Natural killer cell (primary cell): ENCODE measurements around the gene CLCN6. TPM values are rescaled to one million over a fixed set of nuclear protein-coding genes. Genes with fewer than 3 reads are reported as not detected.
A peak's percentile ranks its signal among the peaks of the same experiment; 100 is the strongest.

Source experiments
- ATAC-seq, 3 donors: fragments of 150-1000 bp in 2 of 3; fragments of 200-7000 bp in 1 of 3; cut with Tn5 transposase; 1 replicate in 1 of 3; 2 replicates in 2 of 3; pipeline ENCODE4 v1.10.0; 2021; ENCODE audit warnings: mild to moderate bottlenecking in 2 of 3, moderate library complexity in 2 of 3
- DNase-seq, 2 donors: peaks; one replicate each; pipeline versions ENCODE4 v3.0.0 to v3.0.0-alpha.2; 2013 to 2021; ENCODE audit warnings: mixed read lengths in 1 of 2
- H3K27ac ChIP-seq: one replicate; pipeline ENCODE4 v1.5.1; 2013; ENCODE audit warnings: mild to moderate bottlenecking, low read length
- H3K27me3 ChIP-seq: one replicate; pipeline ENCODE4 v1.6.1; 2013; ENCODE audit warnings: low read length; ENCODE audit not compliant: control insufficient read depth, insufficient read depth
- H3K36me3 ChIP-seq: one replicate; pipeline ENCODE4 v1.6.1; 2013; ENCODE audit warnings: low read length; ENCODE audit not compliant: control insufficient read depth, insufficient read depth
- H3K4me1 ChIP-seq: one replicate; pipeline ENCODE4 v1.6.1; 2013; ENCODE audit warnings: low read length; ENCODE audit not compliant: control insufficient read depth, insufficient read depth
- H3K4me3 ChIP-seq: one replicate; pipeline ENCODE4 v1.5.1; 2013; ENCODE audit warnings: low read length
- H3K9me3 ChIP-seq: one replicate; pipeline ENCODE4 v1.6.1; 2013; ENCODE audit warnings: low read length; ENCODE audit not compliant: control insufficient read depth, insufficient read depth
- H3K27ac Mint-ChIP-seq, 2 donors: one replicate each; pipeline ENCODE4 v1.8.0; 2022; ENCODE audit warnings: mild to moderate bottlenecking in 2 of 2, mixed read lengths in 2 of 2, moderate library complexity in 1 of 2
- H3K27me3 Mint-ChIP-seq, 2 donors: one replicate each; pipeline ENCODE4 v1.8.0; 2022; ENCODE audit warnings: low read depth in 2 of 2, mixed read lengths in 2 of 2
- H3K36me3 Mint-ChIP-seq: one replicate; pipeline ENCODE4 v1.8.0; 2022; ENCODE audit warnings: mixed read lengths
- H3K4me1 Mint-ChIP-seq, 2 donors: one replicate each; pipeline ENCODE4 v1.8.0; 2022; ENCODE audit warnings: mixed read lengths in 2 of 2
- H3K4me3 Mint-ChIP-seq: one replicate; pipeline ENCODE4 v1.8.0; 2022; ENCODE audit warnings: mild to moderate bottlenecking, moderate library complexity, mixed read lengths
- H3K9me3 Mint-ChIP-seq, 2 donors: one replicate each; pipeline ENCODE4 v1.8.0; 2022; ENCODE audit warnings: mixed read lengths in 2 of 2
- WGBS: methylation state at CpG from one replicate; pipeline ENCODE4 v1.1.7; 2013; ENCODE audit warnings: missing lambda C conversion rate; ENCODE audit not compliant: insufficient coverage; 5-methylcytosine and 5-hydroxymethylcytosine counted together
- intact Hi-C: fragments of 100-400 bp; cut with micrococcal nuclease; formaldehyde crosslinking; loops from one replicate; pipeline ENCODE4 v1.14.2; 2022
- total RNA-seq, 4 donors: library from RNA; stranded (reverse); fragments of 120-200 nt in 1 of 4; gene quantifications; one replicate each; pipeline versions ENCODE4 v1.2.3 to v1.2.4, GENCODE V29; 2013 to 2022
- TF ChIP-seq, protein P1 (sequence below): fragments of 200-600 bp; IDR thresholded peaks from one replicate; pipeline ENCODE4 v1.8.0; 2022; ENCODE audit warnings: antibody characterized with exemption

Gene CLCN6
- total RNA-seq, 3 donors from 2014 or later (not counting 1 experiment from before 2014, with no cell fraction given): 21.4 to 28.6 (median 25.6) TPM

DNA sequence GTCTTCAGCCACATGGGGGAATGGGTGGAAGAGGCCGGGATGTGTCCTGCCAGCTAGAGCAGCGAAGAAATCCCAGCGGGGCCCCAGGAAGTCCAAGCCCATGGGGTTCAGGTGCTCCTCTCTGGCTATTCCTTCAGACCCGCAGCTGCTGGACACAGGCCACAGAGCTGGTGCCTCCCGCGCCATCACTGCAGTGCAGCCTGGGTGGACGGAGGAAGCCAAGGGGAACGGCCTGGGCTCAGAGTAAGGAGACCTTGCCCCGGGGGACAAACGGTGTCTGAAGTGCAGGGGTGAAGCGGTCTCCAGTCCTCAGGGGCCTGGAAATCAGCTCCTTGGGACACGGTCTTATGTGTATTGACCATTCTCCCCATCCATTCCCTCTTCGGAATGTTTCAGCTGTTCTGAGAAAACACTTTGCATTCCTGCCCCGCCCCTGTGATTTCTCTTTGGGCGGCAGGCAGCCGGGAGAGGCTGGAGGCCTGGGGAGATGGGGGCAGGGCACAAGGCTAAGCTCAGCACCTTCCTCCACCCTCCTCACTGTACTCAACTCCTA lies 18.7 kb upstream of the CLCN6 start:
- TF ChIP-seq, protein P1, sequence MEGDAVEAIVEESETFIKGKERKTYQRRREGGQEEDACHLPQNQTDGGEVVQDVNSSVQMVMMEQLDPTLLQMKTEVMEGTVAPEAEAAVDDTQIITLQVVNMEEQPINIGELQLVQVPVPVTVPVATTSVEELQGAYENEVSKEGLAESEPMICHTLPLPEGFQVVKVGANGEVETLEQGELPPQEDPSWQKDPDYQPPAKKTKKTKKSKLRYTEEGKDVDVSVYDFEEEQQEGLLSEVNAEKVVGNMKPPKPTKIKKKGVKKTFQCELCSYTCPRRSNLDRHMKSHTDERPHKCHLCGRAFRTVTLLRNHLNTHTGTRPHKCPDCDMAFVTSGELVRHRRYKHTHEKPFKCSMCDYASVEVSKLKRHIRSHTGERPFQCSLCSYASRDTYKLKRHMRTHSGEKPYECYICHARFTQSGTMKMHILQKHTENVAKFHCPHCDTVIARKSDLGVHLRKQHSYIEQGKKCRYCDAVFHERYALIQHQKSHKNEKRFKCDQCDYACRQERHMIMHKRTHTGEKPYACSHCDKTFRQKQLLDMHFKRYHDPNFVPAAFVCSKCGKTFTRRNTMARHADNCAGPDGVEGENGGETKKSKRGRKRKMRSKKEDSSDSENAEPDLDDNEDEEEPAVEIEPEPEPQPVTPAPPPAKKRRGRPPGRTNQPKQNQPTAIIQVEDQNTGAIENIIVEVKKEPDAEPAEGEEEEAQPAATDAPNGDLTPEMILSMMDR: no peak
- Histone ChIP-seq H3K27me3 (no peaks in the 10 kb centered on the region), H3K4me3 (no peak overlapping the region), H3K36me3 (peaks cover 20% of the 10 kb centered on the region), H3K4me1 (peaks cover 39% of the 10 kb centered on the region), H3K27ac (no peak overlapping the region), H3K9me3 (no peaks in the 10 kb centered on the region)
- intact Hi-C loops: no loop called here
- no peaks in the 10 kb centered on the region for H3K9me3 Mint-ChIP-seq
- peaks cover 5 to 26% of the 10 kb centered on the region in 2 donors for H3K4me1 Mint-ChIP-seq
- H3K4me3 Mint-ChIP-seq: no peak overlapping the region
- no peaks in the 10 kb centered on the region for H3K36me3 Mint-ChIP-seq
- DNase-seq (no peak), ATAC-seq (no peak)
- no peaks in the 10 kb centered on the region for H3K27me3 Mint-ChIP-seq
- WGBS: 80% methylated on average over 16 of the region's 16 CpGs
- H3K27ac Mint-ChIP-seq: no peak overlapping the region

DNA sequence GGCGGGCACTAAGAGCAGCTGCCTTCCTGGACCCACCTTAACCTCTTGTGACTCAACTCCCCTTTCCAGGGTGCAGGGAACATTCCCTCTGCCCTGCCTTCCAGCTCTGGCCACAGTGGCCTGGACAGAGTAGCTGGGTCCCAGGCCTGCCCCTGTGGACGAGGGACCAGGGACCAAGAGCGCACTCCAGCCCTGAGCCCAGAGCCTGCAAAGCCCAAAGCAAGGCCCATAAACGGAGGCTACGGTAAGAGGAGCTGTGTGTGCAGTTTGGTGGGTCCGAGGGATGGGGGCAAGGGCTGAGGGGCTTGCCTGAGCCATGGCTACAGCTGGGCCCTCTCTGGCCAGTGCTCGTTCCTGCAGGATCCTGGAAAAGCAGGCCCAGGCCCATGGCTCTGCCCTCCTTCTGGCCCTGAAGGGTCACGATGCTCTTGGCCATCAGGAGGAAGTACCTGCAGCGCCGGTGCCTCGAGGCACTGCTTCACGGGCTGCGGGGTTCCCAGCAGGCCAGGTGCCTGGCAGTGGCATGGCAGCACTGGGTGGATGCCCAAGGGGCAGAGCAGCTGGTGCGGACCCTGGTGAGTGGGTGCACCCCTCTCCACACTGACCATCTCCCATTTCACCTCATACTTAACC lies 18.1 kb upstream of the CLCN6 start:
- Mint-ChIP-seq H3K27me3 (no peaks in the 10 kb centered on the region), H3K4me1 (peaks cover 5 to 26% of the 10 kb centered on the region in 2 donors), H3K4me3 (no peak overlapping the region), H3K9me3 (no peaks in the 10 kb centered on the region), H3K27ac (no peak overlapping the region), H3K36me3 (no peaks in the 10 kb centered on the region)
- Histone ChIP-seq H3K9me3 (no peaks in the 10 kb centered on the region), H3K36me3 (peaks cover 23% of the 10 kb centered on the region), H3K27me3 (no peaks in the 10 kb centered on the region), H3K4me1 (peaks cover 39% of the 10 kb centered on the region), H3K27ac (no peak overlapping the region), H3K4me3 (no peak overlapping the region)
- 94% methylated on average over 14 of the region's 14 CpGs for WGBS
- TF ChIP-seq, protein P1: no peak
- intact Hi-C loops: no loop called here
- ATAC-seq (no peak), DNase-seq (no peak)

DNA sequence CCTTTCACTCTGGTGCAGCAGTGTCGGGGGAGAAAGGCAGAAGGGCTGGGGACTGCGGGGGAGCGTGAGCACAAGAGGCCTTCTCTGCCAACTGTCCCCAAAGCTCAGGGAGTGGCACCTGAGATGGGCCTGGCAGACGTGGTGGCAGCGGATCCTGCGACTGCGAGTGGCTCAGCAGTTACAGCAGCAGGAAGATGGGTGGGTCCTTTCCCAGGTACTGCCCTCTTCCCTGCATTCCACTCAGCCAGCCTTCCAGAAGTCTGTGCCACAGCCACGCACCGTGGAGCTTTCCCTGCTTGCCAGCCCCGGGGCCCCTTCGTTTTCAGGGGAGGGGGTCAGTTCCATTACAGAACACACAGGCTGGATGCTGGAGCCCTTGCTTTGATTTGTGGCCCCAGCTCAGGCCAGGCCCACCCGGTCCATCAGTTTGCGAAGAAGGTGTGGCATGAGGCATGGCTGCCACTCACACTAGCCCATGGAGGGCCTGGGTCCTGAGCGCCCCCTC lies 17.4 kb upstream of the CLCN6 start:
- intact Hi-C loops: no loop called here
- no peaks in the 10 kb centered on the region for H3K27me3 Mint-ChIP-seq
- H3K36me3 ChIP-seq: peaks cover 24% of the 10 kb centered on the region
- H3K27me3 ChIP-seq: no peaks in the 10 kb centered on the region
- DNase-seq (no peak), ATAC-seq (no peak)
- H3K27ac ChIP-seq: no peak overlapping the region
- peaks cover 5 to 26% of the 10 kb centered on the region in 2 donors for H3K4me1 Mint-ChIP-seq
- H3K9me3 Mint-ChIP-seq: no peaks in the 10 kb centered on the region
- no peaks in the 10 kb centered on the region for H3K36me3 Mint-ChIP-seq
- peaks cover 39% of the 10 kb centered on the region for H3K4me1 ChIP-seq
- H3K4me3 Mint-ChIP-seq: no peak overlapping the region
- H3K27ac Mint-ChIP-seq: peak overlapping the region in 1 of 2 donors; percentile 38
- H3K4me3 ChIP-seq: no peak overlapping the region
- no peaks in the 10 kb centered on the region for H3K9me3 ChIP-seq
- TF ChIP-seq, protein P1: no peak
- 96% methylated on average over 14 of the region's 14 CpGs for WGBS
